GM06990 (cell line): ENCODE data around the gene L3MBTL3.

Source experiments
- DNase-seq: peaks from one replicate; pipeline ENCODE4 v3.0.0-alpha.2; 2011; ENCODE audit not compliant: insufficient read length; ENCODE audit errors: extremely low read depth
- H3K27me3 ChIP-seq: replicated peaks from 2 replicates; pipeline ENCODE4 v1.6.0; 2011; ENCODE audit warnings: low read length; ENCODE audit not compliant: control insufficient read depth, insufficient read depth
- H3K36me3 ChIP-seq: 2 replicates; pipeline ENCODE4 v1.5.1; 2011; ENCODE audit warnings: low read length; ENCODE audit not compliant: control insufficient read depth, insufficient read depth
- H3K4me3 ChIP-seq: replicated peaks from 2 replicates; pipeline ENCODE4 v1.5.1; 2011; ENCODE audit warnings: low read depth, mild to moderate bottlenecking, control low read depth, low read length
- CTCF ChIP-seq: IDR thresholded peaks from 2 replicates; pipeline ENCODE4 v1.5.1; 2011; ENCODE audit warnings: low read length, control low read depth, mild to moderate bottlenecking, inconsistent platforms; ENCODE audit not compliant: insufficient read depth, poor library complexity, severe bottlenecking

L3MBTL3 gene

GRCh38 chr6:130047088-130047995, 29.0 kb downstream of the L3MBTL3 start:
- no peaks in the 10 kb centered on the region for H3K27me3 ChIP-seq
- H3K36me3 ChIP-seq, result no peaks in the 10 kb centered on the region
- no peak overlapping the region for H3K4me3 ChIP-seq
- no peak for DNase-seq
- TF ChIP-seq CTCF, result no peak

- no peak for TF ChIP-seq CTCF
- no peaks in the 10 kb centered on the region for H3K27me3 ChIP-seq
- H3K36me3 ChIP-seq, result no peaks in the 10 kb centered on the region
These were observed 31.8 kb downstream of the L3MBTL3 start for GRCh38 chr6:130050230-130050629.

GRCh38 chr6:130054725-130055124, 36.3 kb downstream of the L3MBTL3 start:
- no peak for TF ChIP-seq CTCF
- no peaks in the 10 kb centered on the region for H3K36me3 ChIP-seq
- no peak overlapping the region for H3K4me3 ChIP-seq
- no peaks in the 10 kb centered on the region for H3K27me3 ChIP-seq
- DNase-seq, result no peak

More at GRCh38 chr6:130050230-130050629, 31.8 kb downstream of the L3MBTL3 start:
- H3K4me3 ChIP-seq, result no peak overlapping the region
- no peak for DNase-seq

GRCh38 chr6:130055271-130055670, 36.9 kb downstream of the L3MBTL3 start:
- TF ChIP-seq CTCF, result no peak
- no peak for DNase-seq

GRCh38 chr6:130057495-130057894, 39.1 kb downstream of the L3MBTL3 start:
- H3K36me3 ChIP-seq, result no peaks in the 10 kb centered on the region

More at GRCh38 chr6:130055271-130055670, 36.9 kb downstream of the L3MBTL3 start:
- no peaks in the 10 kb centered on the region for H3K27me3 ChIP-seq
- no peaks in the 10 kb centered on the region for H3K36me3 ChIP-seq
- no peak overlapping the region for H3K4me3 ChIP-seq

More at GRCh38 chr6:130057495-130057894, 39.1 kb downstream of the L3MBTL3 start:
- Histone ChIP-seq H3K4me3 (no peak overlapping the region), H3K27me3 (no peaks in the 10 kb centered on the region)
- no peak for TF ChIP-seq CTCF
- DNase-seq, result no peak
